Fibroblast of the aortic adventitia (primary cell): ENCODE results near the gene SH2D6. TPM values are rescaled to one million over a fixed set of nuclear protein-coding genes. Genes with fewer than 3 reads are reported as not detected.
A peak's percentile ranks its signal among the peaks of the same experiment; 100 is the strongest.
"Not testable (repeated sequence)": the region's sequence is repeated elsewhere in the genome, so short reads cannot be mapped to it uniquely, and the experiment has no call there.

Experiments
- DNase-seq: peaks from one replicate; pipeline ENCODE4 v3.0.0-alpha.2; 2010; ENCODE audit warnings: low read depth
- H3K4me3 ChIP-seq: 2 replicates; pipeline ENCODE4 v1.5.1; 2011; ENCODE audit warnings: low read depth, mild to moderate bottlenecking, control low read depth, low read length, moderate library complexity
- total RNA-seq: library from RNA; depleted of rRNA; stranded (reverse); fragments of >200 nt; gene quantifications from 2 replicates; pipeline ENCODE4 v1.2.3, GENCODE V29; 2012; ENCODE audit warnings: low replicate concordance
- TF ChIP-seq, protein P1 (sequence below): IDR thresholded peaks from 2 replicates; pipeline ENCODE4 v1.5.1; 2011; ENCODE audit warnings: mild to moderate bottlenecking, low read length, control low read depth, inconsistent platforms; ENCODE audit not compliant: insufficient read depth

SH2D6 gene
- total RNA-seq, 1 donor, result 0.27 TPM

- H3K4me3 ChIP-seq, result no peak overlapping the region
- TF ChIP-seq, protein P1, sequence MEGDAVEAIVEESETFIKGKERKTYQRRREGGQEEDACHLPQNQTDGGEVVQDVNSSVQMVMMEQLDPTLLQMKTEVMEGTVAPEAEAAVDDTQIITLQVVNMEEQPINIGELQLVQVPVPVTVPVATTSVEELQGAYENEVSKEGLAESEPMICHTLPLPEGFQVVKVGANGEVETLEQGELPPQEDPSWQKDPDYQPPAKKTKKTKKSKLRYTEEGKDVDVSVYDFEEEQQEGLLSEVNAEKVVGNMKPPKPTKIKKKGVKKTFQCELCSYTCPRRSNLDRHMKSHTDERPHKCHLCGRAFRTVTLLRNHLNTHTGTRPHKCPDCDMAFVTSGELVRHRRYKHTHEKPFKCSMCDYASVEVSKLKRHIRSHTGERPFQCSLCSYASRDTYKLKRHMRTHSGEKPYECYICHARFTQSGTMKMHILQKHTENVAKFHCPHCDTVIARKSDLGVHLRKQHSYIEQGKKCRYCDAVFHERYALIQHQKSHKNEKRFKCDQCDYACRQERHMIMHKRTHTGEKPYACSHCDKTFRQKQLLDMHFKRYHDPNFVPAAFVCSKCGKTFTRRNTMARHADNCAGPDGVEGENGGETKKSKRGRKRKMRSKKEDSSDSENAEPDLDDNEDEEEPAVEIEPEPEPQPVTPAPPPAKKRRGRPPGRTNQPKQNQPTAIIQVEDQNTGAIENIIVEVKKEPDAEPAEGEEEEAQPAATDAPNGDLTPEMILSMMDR, result no peak
- DNase-seq, result no peak
These were observed 13.1 kb upstream of the SH2D6 start for GRCh38 chr2:85405201-85406059.

DNA sequence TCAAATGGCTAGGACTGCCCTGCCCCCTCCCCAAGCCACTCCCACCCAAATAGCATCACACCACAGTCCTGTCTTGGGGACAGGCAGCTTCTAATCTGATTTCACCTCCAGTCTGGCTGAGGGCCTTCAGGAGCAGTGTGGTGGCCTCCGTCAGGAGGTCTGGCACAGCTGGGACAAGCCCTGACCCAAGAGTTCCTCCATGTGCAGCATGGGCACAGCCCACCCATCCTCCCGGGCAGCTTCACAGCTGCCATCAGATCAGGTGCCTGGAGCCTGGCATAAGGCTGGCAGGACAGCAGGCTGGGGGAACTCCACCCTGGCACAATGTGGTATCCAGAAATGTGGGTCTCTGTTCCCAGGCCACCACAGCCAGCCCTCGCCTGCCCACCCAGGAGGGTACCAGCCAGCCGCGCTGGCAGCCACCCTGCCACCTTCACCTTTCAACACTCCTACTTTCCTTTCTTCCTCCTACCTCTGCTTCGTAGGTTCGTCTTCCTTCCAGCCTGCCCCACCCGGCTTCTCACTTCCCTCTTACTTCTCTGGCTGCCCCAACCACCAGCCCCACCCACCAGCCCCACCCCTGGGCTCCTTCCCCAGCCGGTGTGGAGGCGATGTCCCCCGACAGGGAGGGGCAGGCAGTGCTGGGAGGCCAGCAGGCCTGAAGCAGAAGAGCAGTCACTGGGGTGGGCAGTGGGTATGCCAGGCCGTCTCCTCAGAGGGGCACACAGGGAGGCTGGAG is 8.5 kb upstream of the SH2D6 start, which contains the start of gene CAPG:
Gene CAPG, minus strand, starts transcription at position 522 of the 739 bp plus-strand sequence. CDS start 8,221 bp downstream, outside the sequence.
- TF ChIP-seq, protein P1, result no peak
- no peak within 1 kb of the TSS for H3K4me3 ChIP-seq
- DNase-seq, result no peak

DNA sequence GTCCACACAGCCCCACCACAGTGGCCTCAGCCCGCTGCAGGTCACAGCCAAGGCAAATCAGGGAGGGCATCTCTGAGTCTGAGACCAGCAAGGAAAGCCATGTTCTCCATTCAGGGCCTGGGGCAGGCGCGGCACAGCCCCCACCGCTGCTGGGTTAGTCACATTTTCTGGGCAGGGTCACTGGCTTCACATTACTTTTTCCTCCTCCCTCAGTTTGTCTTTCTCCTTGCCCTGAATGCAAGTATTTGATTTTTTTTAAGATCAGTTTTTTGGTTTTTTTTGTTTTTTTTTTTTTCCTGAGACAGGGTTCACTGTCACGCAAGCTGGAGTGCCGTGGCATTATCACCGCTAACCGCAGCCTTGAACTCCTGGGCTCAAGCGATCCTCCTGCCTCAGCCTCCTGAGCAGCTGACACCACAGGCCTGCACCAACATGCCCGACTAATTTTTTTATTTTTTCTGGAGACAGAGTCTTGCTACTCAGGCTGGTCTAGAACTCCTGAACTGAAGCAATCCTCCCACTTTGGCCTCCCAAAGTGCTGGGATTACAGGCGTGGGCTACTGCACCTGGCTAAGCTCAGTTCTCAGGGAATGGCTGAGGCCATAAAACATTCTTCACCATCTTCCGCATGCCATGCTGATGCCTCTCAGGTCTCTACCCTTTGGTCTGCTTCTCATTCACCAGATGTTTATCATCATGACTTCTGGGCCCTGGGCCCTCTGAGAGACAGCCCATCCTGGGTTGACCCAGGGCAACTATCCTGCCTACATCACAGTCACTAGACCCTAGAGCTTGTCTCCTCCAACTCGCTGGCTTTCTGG is 7.7 kb upstream of the SH2D6 start:
- no peak overlapping the region for H3K4me3 ChIP-seq
- TF ChIP-seq, protein P1, result no peak
- DNase-seq, result no peak

DNA sequence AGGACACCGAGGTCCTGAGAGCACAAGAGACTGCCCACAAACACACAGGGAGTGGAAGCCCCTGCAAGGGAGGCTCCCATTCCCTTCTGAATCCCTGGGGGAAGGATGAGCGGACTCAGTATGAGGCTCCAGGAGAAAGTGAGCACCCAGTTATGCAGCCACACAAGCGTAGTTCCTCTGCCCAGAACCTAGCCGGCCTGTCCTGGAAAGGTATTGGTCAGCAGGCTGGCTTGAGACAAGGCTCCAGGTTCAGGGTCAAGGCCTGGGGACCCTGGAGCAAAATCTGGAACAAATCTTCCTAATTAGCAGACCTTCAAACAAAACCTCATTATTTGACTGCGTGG is 7.1 kb upstream of the SH2D6 start:
- DNase-seq, result no peak
- H3K4me3 ChIP-seq, result no peak overlapping the region
- TF ChIP-seq, protein P1, result no peak

DNA sequence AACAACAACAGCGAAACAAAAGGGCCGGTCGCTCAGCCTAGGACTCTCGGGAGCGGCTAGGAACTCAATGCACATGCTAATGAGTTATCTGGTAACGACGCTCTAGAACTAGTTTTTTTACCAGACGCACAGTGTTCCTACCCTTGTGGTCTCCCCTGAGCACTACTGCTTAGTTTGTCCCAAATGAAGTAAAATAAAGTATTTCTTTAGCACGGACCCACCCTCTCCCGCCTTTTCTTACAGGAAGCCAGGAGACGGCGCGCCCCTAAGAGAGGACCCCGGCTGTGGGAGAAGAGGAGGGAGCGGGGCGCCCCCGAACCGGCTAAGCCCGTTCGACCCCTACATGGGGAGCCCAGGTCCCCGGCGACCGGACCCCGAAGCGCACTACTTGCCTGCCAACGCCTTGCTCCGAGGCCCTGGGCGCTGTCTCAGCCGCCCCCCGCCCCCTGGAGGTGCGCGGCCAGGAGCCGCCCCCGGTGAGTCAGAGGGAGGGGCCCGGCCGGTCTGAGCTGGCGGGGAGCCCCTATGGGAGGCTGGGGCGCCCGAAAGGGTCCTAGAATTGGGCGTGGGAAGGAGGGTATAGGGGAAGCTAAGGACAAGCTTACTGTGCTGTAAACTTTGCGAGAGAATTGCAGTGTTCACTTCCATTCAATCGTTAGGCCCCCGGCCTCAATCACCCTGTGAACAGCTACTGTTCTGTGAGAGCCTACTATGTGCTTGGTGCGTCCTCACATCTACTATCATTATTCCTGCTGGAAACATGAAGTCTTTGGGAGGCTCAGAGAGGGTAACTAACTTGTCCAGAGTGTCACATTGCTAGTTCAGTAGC is 4.7 kb upstream of the SH2D6 start:
- DNase-seq, result peak; percentile 50
- H3K4me3 ChIP-seq, result peak overlapping the region; percentile 66
- TF ChIP-seq, protein P1, result no peak

DNA sequence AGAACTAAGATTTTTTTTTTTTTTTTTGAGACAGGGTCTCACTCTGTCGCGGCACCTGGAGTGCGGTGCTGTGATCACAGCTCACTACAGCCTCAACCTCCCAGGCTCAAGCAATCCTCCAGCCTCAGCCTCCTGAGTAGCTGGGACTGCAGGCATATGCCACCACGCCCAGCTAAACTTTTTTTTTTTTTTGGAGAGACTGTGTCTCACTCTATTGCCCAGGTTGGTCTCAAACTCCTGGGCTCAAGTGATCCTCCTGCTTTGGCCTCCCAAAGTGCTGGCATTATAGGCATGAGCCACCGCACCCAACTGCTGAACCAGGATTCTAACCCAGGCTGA is 4.1 kb upstream of the SH2D6 start:
- not testable (repeated sequence) for DNase-seq, H3K4me3 ChIP-seq
